ENCODE measurements around the gene LAMP5.

DNA sequence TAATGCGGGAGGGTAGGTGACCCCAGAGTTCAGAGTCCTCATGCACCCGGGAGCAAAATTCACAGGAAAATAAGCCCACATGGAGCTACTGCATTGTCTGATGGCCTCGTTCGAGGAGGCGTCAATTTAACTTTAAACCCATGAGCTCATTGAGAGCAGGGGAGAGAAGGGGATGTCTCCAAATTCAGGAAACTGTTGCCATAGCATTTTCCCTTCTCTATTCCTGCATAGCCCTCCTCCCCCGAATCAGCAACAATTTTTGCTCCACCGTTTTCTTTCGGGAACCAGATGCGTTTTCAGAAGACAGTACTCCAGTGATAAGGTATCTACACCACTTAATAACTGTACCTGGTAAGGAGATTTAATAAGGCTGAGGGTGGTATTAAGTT lies 324 bp upstream of the LAMP5 start:
- TF ChIP-seq POLR2A (IDR thresholded peaks at IDR 0.05) = no peak
- TF ChIP-seq, protein P1, sequence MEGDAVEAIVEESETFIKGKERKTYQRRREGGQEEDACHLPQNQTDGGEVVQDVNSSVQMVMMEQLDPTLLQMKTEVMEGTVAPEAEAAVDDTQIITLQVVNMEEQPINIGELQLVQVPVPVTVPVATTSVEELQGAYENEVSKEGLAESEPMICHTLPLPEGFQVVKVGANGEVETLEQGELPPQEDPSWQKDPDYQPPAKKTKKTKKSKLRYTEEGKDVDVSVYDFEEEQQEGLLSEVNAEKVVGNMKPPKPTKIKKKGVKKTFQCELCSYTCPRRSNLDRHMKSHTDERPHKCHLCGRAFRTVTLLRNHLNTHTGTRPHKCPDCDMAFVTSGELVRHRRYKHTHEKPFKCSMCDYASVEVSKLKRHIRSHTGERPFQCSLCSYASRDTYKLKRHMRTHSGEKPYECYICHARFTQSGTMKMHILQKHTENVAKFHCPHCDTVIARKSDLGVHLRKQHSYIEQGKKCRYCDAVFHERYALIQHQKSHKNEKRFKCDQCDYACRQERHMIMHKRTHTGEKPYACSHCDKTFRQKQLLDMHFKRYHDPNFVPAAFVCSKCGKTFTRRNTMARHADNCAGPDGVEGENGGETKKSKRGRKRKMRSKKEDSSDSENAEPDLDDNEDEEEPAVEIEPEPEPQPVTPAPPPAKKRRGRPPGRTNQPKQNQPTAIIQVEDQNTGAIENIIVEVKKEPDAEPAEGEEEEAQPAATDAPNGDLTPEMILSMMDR (IDR thresholded peaks at IDR 0.05) = no peak

All from esophagus squamous epithelium (tissue), 4 donors.